NCI-H748 (cell line): ENCODE measurements around the gene CLEC11A.
"Not testable (repeated sequence)": the region's sequence is repeated elsewhere in the genome, so short reads cannot be mapped to it uniquely, and the experiment has no call there.

Source experiments
- DNase-seq: peaks from one replicate; lab custom pipeline; 2025; ENCODE audit not compliant: unreplicated experiment; lab: John Stamatoyannopoulos, UW

The CLEC11A gene

DNA sequence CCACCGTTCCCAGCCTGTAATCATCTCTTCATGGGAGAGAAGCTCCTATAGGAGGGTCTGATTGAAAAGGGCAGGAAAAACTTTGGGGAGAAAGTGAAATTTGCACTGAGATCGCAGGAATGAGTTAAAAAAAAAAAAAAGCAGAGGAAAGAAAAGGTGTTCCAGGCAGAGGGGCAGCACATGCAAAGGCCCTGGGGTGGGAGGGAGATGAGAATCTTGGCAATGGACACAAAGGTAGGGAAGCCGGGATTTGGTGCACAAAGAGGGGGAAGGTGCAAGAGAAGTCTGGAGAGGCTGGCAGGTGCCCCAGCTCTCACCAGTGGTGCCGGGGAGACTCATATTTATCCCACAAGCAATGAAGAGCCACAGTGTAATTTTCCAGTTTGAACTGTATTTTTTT, 30.7 kb downstream of the CLEC11A start:
- no peak for DNase-seq

GRCh38 chr19:50756244-50756643, 33.1 kb downstream of the CLEC11A start:
- not testable (repeated sequence) for DNase-seq

DNA sequence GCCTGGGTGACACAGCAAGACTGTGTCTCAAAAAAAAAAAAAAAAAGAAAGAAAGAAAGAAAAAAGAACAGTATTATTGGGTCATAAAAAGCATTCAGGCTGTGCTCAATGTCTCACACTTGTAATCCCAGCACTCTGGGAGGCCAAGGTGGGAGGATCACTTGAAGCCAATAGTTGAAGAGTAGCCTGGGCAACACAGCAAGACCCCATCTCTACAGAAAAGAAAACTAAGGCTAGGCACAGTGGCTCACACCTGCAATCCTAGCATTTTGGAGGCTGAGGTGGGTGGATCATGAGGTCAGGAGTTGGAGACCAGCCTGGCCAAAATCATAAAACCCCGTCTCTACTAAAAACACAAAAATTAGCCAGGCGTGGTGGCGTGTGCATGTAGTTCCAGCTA, 34.5 kb downstream of the CLEC11A start:
- not testable (repeated sequence) for DNase-seq

- DNase-seq = not testable (repeated sequence)
Observed at GRCh38 chr19:50759076-50759475, 35.9 kb downstream of the CLEC11A start.

GRCh38 chr19:50759886-50760285, 36.7 kb downstream of the CLEC11A start:
- DNase-seq = peak; percentile 36

DNA sequence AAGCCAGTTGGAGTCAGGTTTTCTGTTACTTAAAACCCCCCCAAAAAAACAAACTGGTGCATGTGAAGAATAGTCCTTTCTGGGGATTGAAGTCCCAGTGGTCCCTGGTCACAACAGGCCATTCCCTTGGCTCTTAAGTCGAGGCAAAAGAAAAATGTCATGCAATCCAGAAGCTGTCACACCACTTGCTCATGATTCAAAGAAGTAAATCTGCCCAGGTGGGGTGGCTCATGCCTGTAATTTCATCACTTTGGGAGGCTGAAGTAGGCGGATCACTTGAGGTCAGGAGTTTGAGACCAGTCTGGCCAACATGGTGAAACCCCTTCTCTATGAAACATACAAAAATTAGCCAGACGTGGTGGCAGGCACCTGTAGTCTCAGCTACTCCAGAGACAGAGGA, 38.3 kb downstream of the CLEC11A start:
- DNase-seq = not testable (repeated sequence)

- DNase-seq = not testable (repeated sequence)
Observed at GRCh38 chr19:50763521-50763920, 40.4 kb downstream of the CLEC11A start.

- peak; percentile 60 for DNase-seq
Observed at GRCh38 chr19:50764409-50764808, 41.2 kb downstream of the CLEC11A start.

GRCh38 chr19:50766746-50767145, 43.6 kb downstream of the CLEC11A start:
- DNase-seq = not testable (repeated sequence)

GRCh38 chr19:50767263-50767662, 44.1 kb downstream of the CLEC11A start:
- DNase-seq = not testable (repeated sequence)

DNA sequence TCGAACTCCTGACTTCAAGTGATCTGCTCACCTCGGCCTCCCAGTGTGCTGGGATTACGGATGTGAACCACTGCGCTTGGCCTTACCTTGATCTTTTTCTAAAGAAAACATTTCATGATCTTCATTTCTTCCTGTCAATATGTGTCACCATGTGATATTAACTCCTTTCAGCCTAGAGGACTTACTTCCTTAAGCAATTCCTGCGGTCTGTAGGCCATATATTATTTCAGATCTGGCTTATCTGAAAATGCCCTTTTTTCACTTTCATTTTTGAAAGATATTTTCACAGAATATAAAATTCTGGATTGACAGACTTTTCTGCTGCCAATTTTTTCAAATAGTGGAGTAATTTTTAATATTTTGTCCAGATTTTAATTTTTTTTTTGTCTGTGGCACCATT, 45.1 kb downstream of the CLEC11A start:
- DNase-seq = no peak

DNA sequence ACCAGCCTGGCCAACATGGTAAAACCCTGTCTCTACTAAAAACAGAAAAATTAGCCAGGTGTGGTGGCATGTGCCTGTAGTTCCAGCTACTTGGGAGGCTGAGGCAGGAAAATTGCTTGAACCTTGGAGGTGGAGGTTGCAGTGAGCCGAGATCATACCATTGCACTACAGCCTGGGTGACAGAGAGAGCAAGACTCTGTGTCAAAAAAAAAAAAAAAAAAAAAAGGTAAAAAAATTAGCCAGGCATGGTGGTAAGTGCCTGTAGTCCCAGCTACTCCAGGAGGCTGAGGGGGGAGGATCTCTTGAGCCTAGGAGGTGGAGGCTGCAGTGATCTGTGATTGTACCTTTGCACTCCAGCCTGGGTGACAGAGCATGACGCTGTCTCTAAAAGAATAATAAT, 47.0 kb downstream of the CLEC11A start, which contains the start of gene GPR32:
Gene GPR32 (plus strand): TSS at position 301 of the 400 bp plus-strand sequence. CDS start 137 bp downstream, outside the sequence.
- DNase-seq = not testable (repeated sequence)

DNA sequence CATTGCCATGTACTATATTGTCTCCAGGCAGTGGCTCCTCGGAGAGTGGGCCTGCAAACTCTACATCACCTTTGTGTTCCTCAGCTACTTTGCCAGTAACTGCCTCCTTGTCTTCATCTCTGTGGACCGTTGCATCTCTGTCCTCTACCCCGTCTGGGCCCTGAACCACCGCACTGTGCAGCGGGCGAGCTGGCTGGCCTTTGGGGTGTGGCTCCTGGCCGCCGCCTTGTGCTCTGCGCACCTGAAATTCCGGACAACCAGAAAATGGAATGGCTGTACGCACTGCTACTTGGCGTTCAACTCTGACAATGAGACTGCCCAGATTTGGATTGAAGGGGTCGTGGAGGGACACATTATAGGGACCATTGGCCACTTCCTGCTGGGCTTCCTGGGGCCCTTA, 47.7 kb downstream of the CLEC11A start:
- DNase-seq = no peak

DNA sequence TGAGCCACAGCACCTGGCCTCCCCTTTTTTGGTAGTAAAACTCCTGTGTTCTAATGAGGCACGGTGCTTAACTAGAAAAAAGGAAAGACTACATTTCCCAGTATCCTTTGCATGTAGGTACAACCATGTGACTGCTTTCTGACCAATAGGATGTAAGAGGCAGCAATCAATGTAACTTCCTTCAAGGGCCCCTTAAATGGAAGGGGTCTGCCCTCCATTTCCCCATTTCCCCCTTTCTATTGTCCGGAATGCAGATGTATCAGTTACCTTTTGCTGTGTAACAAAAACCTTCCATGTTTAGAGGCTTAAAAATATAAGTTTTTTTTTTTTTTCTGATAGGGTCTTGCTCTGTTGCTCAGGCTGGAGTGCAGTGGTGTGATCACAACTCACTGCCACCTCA, 49.3 kb downstream of the CLEC11A start:
- peak; percentile 11 for DNase-seq

DNA sequence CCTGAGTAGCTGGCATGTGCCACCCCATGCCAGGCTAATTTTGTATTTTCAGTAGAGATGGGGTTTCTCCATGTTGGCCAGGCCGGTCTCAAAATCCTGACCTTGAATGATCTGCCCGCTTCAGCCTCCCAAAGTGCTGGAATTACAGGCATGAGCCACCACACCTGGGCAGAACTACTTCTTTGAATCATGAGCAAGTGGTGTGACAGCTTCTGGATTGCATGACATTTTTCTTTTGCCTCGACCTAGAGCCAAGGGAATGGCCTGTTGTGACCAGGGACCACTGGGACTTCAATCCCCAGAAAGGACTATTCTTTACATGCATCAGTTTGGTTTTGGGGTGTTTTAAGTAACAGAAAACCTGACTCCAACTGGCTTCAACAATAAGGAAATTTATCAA, 49.7 kb downstream of the CLEC11A start:
- DNase-seq = not testable (repeated sequence)

DNA sequence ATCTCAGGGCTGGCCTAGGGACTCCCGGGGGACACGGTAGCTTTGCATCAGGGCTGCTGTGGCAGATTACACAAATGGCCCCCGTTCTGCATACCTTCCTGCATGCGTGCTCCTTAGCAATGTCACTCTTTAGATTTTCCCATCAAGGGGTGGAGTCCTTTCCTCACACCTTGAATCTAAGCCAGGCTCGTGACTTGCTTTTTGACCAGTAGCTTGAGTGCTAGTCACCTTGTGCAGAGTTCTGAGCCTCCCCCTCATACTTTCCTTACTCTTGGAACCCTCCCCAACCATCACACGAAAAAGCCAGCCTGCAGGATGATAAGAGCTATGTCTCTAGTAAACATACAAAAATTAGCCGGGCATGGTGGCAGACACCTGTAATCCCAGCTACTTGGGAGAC, 50.3 kb downstream of the CLEC11A start:
- DNase-seq = not testable (repeated sequence)
